HEK293 (cell line): ENCODE measurements around the gene MTG1.

Source experiments
- CTCF ChIA-PET: fragments of 350-600 bp; formaldehyde crosslinking; extraction: SDS; loops from one replicate; lab custom pipeline; 2021; ENCODE audit warnings: antibody characterized with exemption; lab: Yijun Ruan, JAX
- POLR2A ChIA-PET: fragments of 300-600 bp; formaldehyde crosslinking; extraction: SDS; loops from one replicate; lab custom pipeline; 2020; ENCODE audit warnings: antibody characterized with exemption, inconsistent platforms; lab: Yijun Ruan, JAX
- H3K27ac ChIP-seq: fragments of 200-500 bp; sonication (Bioruptor generic); 2 replicates; pipeline ENCODE4 v1.5.1; 2014; ENCODE audit warnings: low read depth, low read length, control low read depth, inconsistent platforms; ENCODE audit errors: extremely low read depth
- H3K36me3 ChIP-seq, 2 experiments: fragments of 200-500 bp in 1 of 2; sonication (Bioruptor generic) in 1 of 2; 1 replicate in 1 of 2; 2 replicates in 1 of 2; pipeline ENCODE4 v1.5.1; 2014 to 2017; ENCODE audit warnings: inconsistent platforms in 2 of 2, low read length in 2 of 2; ENCODE audit not compliant: control insufficient read depth in 2 of 2, insufficient read depth in 1 of 2
- H3K4me1 ChIP-seq: fragments of 200-500 bp; sonication (Bioruptor generic); 2 replicates; pipeline ENCODE4 v1.5.1; 2014; ENCODE audit warnings: mild to moderate bottlenecking, low read length, inconsistent platforms; ENCODE audit not compliant: control insufficient read depth, insufficient read depth
- H3K4me3 ChIP-seq: 2 replicates; pipeline ENCODE4 v1.5.1; 2011; ENCODE audit warnings: low read depth, mild to moderate bottlenecking, control low read depth, low read length, moderate library complexity
- H3K9me3 ChIP-seq: fragments of 200-500 bp; sonication (Bioruptor generic); 2 replicates; pipeline ENCODE4 v1.5.1; 2014; ENCODE audit warnings: low read depth, low read length, inconsistent platforms; ENCODE audit not compliant: control insufficient read depth, insufficient read depth
- ZNF266 ChIP-seq: fragments of 450-650 bp; formaldehyde crosslinking; IDR thresholded peaks from 2 replicates; pipeline ENCODE4 v1.5.1; 2016; ENCODE audit warnings: missing biosample characterization, missing genetic modification characterization, low read depth
- TF ChIP-seq, protein P1 (sequence below): fragments of 450-650 bp; formaldehyde crosslinking; optimal IDR thresholded peaks from 2 replicates; pipeline ENCODE3; 2016; ENCODE audit warnings: missing biosample characterization, mild to moderate bottlenecking, missing genetic modification characterization

The MTG1 gene

GRCh38 chr10:133471300-133472109, 77.5 kb downstream of the MTG1 start:
- Histone ChIP-seq H3K4me1 (no peaks in the 10 kb centered on the region), H3K4me3 (no peak overlapping the region), H3K9me3 (no peaks in the 10 kb centered on the region), H3K27ac (no peak overlapping the region), H3K36me3 (peaks cover 0 to 5% of the 10 kb centered on the region in 2 experiments; a peak in 1 of 3 replicates)
- TF ChIP-seq, protein P1, sequence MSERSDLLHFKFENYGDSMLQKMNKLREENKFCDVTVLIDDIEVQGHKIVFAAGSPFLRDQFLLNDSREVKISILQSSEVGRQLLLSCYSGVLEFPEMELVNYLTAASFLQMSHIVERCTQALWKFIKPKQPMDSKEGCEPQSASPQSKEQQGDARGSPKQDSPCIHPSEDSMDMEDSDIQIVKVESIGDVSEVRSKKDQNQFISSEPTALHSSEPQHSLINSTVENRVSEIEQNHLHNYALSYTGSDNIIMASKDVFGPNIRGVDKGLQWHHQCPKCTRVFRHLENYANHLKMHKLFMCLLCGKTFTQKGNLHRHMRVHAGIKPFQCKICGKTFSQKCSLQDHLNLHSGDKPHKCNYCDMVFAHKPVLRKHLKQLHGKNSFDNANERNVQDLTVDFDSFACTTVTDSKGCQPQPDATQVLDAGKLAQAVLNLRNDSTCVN (tag by site-specific recombination): no peak
- no peak for TF ChIP-seq ZNF266 (tag by site-specific recombination)
- CTCF ChIA-PET: interaction anchor here (0.7 to 1.6 kb wide), 2 partner anchors 142 to 1256 kb away, joined by 3 to 8 read pairs; no protein-coding TSS in a partner anchor
- POLR2A ChIA-PET: no interaction called here
